ENCODE measurements around the gene NUCB1. TPM values are rescaled to one million over a fixed set of nuclear protein-coding genes. Genes with fewer than 3 reads are reported as not detected.

Gene NUCB1
- total and polyA plus RNA-seq, 2 donors: 42.3 to 119 TPM

DNA sequence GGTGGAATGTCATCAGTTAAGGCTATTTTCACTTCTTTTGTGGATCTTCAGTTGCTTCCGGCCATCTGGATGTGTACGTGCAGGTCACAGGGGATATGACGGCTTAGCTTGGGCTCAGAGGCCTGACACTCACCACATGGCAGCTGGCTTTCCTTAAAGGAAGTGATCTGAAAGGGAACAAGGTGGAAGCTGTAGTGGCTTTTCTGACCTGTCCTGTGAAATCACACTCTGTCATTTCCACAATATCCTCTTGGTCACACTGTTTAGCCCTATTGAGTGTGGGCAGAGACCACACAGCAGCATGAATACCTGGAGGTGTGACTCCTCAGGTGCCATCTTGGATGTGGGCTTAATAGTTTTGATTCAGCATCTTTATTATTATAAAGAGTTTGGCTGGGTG lies 50.0 kb downstream of the NUCB1 start:
- H3K4me1 ChIP-seq (ENCODE audit: control insufficient read depth in 2 of 2, insufficient read depth in 2 of 2, low read length in 2 of 2): peaks cover 6 to 8% of the 10 kb centered on the region in 2 donors
- H3K36me3 ChIP-seq (ENCODE audit: control insufficient read depth in 2 of 2, insufficient read depth in 2 of 2, low read length in 1 of 2): peaks cover 0 to 4% of the 10 kb centered on the region in 2 donors
- H3K9me3 ChIP-seq (ENCODE audit: control insufficient read depth in 2 of 2, insufficient read depth in 1 of 2, low read length in 1 of 2): peaks cover 1 to 24% of the 10 kb centered on the region in 2 donors
- H3K4me3 ChIP-seq (ENCODE audit: low read length in 2 of 2): no peak overlapping the region
- H3K27ac ChIP-seq (ENCODE audit: low read depth in 1 of 2, low read length in 1 of 2): no peak overlapping the region
- 81% methylated on average over 3 of the region's 3 CpGs for WGBS
- H3K27me3 ChIP-seq (ENCODE audit: control insufficient read depth in 2 of 2, insufficient read depth in 1 of 2, low read length in 1 of 2): no peaks in the 10 kb centered on the region
- DNase-seq (ENCODE audit: low read depth in 6 of 9, low spot score in 9 of 9): no peak

DNA sequence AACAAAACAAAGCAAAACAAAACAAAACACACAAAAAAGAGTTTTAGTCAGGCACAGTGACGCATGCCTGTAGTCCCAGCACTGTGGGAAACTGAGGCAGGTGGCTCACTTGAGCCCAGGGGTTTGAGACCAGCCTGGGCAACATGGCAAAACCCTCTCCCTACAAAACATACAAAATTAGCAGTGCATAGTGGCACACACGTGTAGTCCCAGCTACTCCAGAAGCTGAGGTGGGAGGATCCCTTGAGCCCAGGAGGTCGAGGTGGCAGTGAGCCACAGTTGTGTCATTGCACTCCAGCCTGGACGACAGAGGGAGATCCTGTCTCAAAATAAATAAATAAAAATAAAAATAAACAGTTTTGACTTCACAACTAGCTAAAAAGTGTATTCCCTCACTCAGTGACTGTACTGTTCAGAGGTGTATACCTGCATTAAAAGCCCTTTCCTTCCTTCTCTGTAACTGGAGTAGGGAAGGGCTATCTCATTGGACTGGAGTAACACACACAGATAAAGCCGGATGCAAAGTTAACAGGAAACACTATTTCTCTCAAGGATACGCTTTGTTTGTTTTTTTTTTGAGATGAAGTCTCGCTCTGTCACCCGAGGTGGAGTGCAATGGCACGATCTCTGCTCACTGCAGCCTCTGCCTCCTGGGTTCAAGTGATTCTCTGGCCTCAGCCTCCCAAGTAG lies 50.9 kb downstream of the NUCB1 start:
- H3K36me3 ChIP-seq (ENCODE audit: control insufficient read depth in 2 of 2, insufficient read depth in 2 of 2, low read length in 1 of 2): peaks cover 3 to 5% of the 10 kb centered on the region in 2 donors
- H3K4me1 ChIP-seq (ENCODE audit: control insufficient read depth in 2 of 2, insufficient read depth in 2 of 2, low read length in 2 of 2): peaks cover 13 to 17% of the 10 kb centered on the region in 2 donors
- no peaks in the 10 kb centered on the region for H3K27me3 ChIP-seq (ENCODE audit: control insufficient read depth in 2 of 2, insufficient read depth in 1 of 2, low read length in 1 of 2)
- DNase-seq (ENCODE audit: low read depth in 6 of 9, low spot score in 9 of 9): no peak
- H3K9me3 ChIP-seq (ENCODE audit: control insufficient read depth in 2 of 2, insufficient read depth in 1 of 2, low read length in 1 of 2): peaks cover 1 to 23% of the 10 kb centered on the region in 2 donors
- 85% methylated on average over 9 of the region's 9 CpGs for WGBS
- H3K27ac ChIP-seq (ENCODE audit: low read depth in 1 of 2, low read length in 1 of 2): no peak overlapping the region
- no peak overlapping the region for H3K4me3 ChIP-seq (ENCODE audit: low read length in 2 of 2)

DNA sequence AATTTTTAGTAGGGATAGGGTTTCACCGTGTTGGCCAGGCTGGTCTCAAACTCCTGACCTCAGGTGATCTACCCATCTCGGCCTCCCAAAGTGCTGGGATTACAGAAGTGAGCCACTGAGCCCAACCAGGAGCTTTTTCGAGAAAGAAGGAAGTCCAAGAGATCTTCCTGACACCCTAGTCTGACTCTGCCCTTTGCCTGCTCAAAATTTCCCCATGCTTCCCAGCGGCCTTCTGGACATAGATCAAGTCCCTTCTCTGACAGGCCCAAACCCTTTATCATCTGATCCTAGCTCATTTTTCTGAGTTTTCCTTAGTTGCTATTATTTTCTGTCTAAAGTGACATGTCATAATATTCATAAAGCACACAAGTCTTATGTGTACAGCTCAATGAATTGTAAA lies 53.0 kb downstream of the NUCB1 start:
- peaks cover 10 to 15% of the 10 kb centered on the region in 2 donors for H3K36me3 ChIP-seq (ENCODE audit: control insufficient read depth in 2 of 2, insufficient read depth in 2 of 2, low read length in 1 of 2)
- H3K4me3 ChIP-seq (ENCODE audit: low read length in 2 of 2): no peak overlapping the region
- H3K27ac ChIP-seq (ENCODE audit: low read depth in 1 of 2, low read length in 1 of 2): no peak overlapping the region
- H3K27me3 ChIP-seq (ENCODE audit: control insufficient read depth in 2 of 2, insufficient read depth in 1 of 2, low read length in 1 of 2): no peaks in the 10 kb centered on the region
- H3K4me1 ChIP-seq (ENCODE audit: control insufficient read depth in 2 of 2, insufficient read depth in 2 of 2, low read length in 2 of 2): peaks cover 17 to 20% of the 10 kb centered on the region in 2 donors
- peaks cover 0 to 2% of the 10 kb centered on the region in 2 donors for H3K9me3 ChIP-seq (ENCODE audit: control insufficient read depth in 2 of 2, insufficient read depth in 1 of 2, low read length in 1 of 2)
- DNase-seq (ENCODE audit: low read depth in 6 of 9, low spot score in 9 of 9): no peak
- WGBS: 90% methylated on average over 4 of the region's 4 CpGs

DNA sequence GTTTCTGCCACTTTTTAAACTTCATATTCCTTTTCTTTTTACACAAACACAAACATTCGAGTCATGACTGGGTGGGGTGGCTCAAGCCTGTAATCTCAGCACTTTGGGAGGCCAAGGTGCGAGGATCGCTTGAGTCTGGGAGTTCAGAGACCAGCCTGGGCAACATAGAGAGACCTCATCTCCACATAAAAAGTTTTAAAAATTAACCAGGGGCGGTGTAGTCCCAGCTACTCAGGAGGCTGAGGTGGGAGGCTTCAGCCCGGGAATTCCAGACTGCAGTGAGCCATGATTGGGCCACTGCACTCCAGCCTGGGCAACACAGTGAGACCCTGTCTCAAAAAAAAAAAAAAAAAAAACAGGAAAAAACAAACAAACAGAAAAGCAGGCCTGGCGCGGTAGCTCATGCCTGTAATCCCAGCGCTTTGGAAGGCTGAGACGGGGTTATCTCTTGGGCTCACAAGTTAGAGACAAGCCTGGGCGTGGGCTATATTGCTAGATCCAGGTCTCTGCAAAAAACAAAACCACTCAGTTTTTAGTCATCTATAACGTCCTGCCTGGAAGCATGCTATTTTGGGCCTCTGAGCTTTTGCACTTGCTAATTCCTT lies 54.0 kb downstream of the NUCB1 start:
- H3K4me1 ChIP-seq (ENCODE audit: control insufficient read depth in 2 of 2, insufficient read depth in 2 of 2, low read length in 2 of 2): peaks cover 17 to 20% of the 10 kb centered on the region in 2 donors
- no peaks in the 10 kb centered on the region for H3K27me3 ChIP-seq (ENCODE audit: control insufficient read depth in 2 of 2, insufficient read depth in 1 of 2, low read length in 1 of 2)
- H3K36me3 ChIP-seq (ENCODE audit: control insufficient read depth in 2 of 2, insufficient read depth in 2 of 2, low read length in 1 of 2): peaks cover 10 to 15% of the 10 kb centered on the region in 2 donors
- H3K4me3 ChIP-seq (ENCODE audit: low read length in 2 of 2): peak overlapping the region; percentile 83 to 96
- DNase-seq (ENCODE audit: low read depth in 6 of 9, low spot score in 9 of 9): no peak
- H3K9me3 ChIP-seq (ENCODE audit: control insufficient read depth in 2 of 2, insufficient read depth in 1 of 2, low read length in 1 of 2): no peaks in the 10 kb centered on the region
- 79% methylated on average over 11 of the region's 11 CpGs for WGBS
- peak overlapping the region; percentile 58 to 64 for H3K27ac ChIP-seq (ENCODE audit: low read depth in 1 of 2, low read length in 1 of 2)

DNA sequence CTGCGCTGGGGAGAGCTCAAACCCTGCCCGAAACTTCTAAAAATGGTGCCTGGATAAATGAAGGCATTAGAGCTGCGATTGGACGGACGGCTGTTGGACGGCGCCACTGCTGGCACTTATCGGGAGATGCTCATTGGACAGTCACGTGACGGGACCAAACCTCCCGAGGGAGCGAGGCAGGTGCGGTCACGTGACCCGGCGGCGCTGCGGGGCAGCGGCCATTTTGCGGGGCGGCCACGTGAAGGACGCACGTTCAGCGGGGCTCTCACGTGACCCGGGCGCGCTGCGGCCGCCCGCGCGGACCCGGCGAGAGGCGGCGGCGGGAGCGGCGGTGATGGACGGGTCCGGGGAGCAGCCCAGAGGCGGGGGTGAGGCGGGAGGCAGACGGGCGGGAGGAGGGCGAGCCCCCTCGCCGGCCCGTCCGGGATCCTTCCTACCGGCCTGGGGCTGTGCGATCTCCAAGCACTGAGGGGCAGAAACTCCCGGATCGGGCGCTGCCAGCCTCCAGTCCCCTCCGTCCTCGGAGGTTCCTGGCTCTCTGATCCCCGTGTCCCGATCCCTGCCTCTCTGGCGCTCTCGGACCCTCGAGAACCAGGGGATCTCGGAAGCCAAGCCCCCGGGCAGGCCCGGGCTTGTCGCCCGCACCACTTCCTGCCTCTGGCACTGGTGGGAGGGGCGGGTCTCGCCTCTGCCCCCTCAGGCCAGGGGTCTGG lies 54.6 kb downstream of the NUCB1 start, which contains the start of gene BAX:
TSS of gene BAX (plus strand) at position 281 of the 713 bp plus-strand sequence. CDS start at position 335, 54 bp downstream.
- Histone ChIP-seq H3K4me1 (ENCODE audit: control insufficient read depth in 2 of 2, insufficient read depth in 2 of 2, low read length in 2 of 2) (peaks cover 20 to 21% of the 10 kb centered on the region in 2 donors), H3K36me3 (ENCODE audit: control insufficient read depth in 2 of 2, insufficient read depth in 2 of 2, low read length in 1 of 2) (peaks cover 10 to 15% of the 10 kb centered on the region in 2 donors), H3K27ac (ENCODE audit: low read depth in 1 of 2, low read length in 1 of 2) (peak within 1 kb of the TSS; percentile 64 to 86), H3K9me3 (ENCODE audit: control insufficient read depth in 2 of 2, insufficient read depth in 1 of 2, low read length in 1 of 2) (no peaks in the 10 kb centered on the region), H3K4me3 (ENCODE audit: low read length in 2 of 2) (peak within 1 kb of the TSS; percentile 83 to 96), H3K27me3 (ENCODE audit: control insufficient read depth in 2 of 2, insufficient read depth in 1 of 2, low read length in 1 of 2) (no peaks in the 10 kb centered on the region)
- peak; percentile 63 to 91 (median 82) for DNase-seq (ENCODE audit: low read depth in 6 of 9, low spot score in 9 of 9)
- WGBS: under 1% methylated on average over 71 of the region's 71 CpGs

DNA sequence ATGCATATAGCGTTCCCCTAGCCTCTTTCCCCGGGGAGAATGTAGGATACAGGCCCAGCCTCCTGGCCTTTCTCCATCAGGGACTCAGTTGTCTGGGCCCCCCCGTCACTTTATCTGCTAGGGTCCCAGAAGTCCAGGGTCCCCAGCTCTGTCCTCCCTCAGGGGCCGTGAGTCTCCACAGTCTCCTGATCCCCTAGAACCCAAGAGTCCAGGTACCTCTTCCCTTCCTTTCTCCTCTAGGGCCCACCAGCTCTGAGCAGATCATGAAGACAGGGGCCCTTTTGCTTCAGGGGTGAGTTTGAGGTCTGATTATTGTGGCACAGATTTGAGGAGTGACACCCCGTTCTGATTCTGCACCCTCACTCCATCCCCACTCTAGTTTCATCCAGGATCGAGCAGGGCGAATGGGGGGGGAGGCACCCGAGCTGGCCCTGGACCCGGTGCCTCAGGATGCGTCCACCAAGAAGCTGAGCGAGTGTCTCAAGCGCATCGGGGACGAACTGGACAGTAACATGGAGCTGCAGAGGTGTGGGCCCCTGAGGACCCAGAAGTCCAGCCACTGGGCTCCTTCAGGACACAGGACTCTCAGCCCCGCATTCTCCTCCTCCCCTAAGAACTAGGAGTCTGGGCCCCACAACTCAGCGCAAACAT lies 55.3 kb downstream of the NUCB1 start:
- Histone ChIP-seq H3K4me3 (ENCODE audit: low read length in 2 of 2) (peak overlapping the region; percentile 83 to 96), H3K27ac (ENCODE audit: low read depth in 1 of 2, low read length in 1 of 2) (peak overlapping the region in 1 of 2 donors; percentile 86), H3K36me3 (ENCODE audit: control insufficient read depth in 2 of 2, insufficient read depth in 2 of 2, low read length in 1 of 2) (peaks cover 10 to 15% of the 10 kb centered on the region in 2 donors), H3K27me3 (ENCODE audit: control insufficient read depth in 2 of 2, insufficient read depth in 1 of 2, low read length in 1 of 2) (no peaks in the 10 kb centered on the region), H3K4me1 (ENCODE audit: control insufficient read depth in 2 of 2, insufficient read depth in 2 of 2, low read length in 2 of 2) (peaks cover 22 to 25% of the 10 kb centered on the region in 2 donors), H3K9me3 (ENCODE audit: control insufficient read depth in 2 of 2, insufficient read depth in 1 of 2, low read length in 1 of 2) (no peaks in the 10 kb centered on the region)
- WGBS: 69% methylated on average over 16 of the region's 16 CpGs
- no peak for DNase-seq (ENCODE audit: low read depth in 6 of 9, low spot score in 9 of 9)

DNA sequence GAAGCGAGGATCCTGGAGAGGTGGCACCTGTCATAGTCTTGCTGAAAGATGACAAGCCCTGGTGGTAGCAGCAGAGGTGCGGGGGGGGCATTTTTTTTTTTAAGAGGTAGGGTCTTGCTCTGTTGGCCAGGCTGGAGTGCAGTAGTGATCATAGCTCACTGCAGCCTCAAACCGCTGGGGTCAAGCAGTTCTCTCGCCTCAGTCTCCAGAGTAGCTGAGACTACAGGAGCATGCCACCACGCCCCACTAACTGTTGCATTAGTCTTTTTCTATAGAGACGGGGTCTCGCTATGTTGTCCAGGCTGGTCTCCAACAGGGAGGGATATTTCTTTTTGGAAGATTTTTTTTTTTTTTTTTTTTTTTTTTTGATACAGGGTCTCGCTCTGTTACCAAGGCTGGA lies 57.9 kb downstream of the NUCB1 start:
- peaks cover 13 to 21% of the 10 kb centered on the region in 2 donors for H3K36me3 ChIP-seq (ENCODE audit: control insufficient read depth in 2 of 2, insufficient read depth in 2 of 2, low read length in 1 of 2)
- no peak overlapping the region for H3K27ac ChIP-seq (ENCODE audit: low read depth in 1 of 2, low read length in 1 of 2)
- H3K4me1 ChIP-seq (ENCODE audit: control insufficient read depth in 2 of 2, insufficient read depth in 2 of 2, low read length in 2 of 2): peaks cover 27 to 39% of the 10 kb centered on the region in 2 donors
- H3K4me3 ChIP-seq (ENCODE audit: low read length in 2 of 2): no peak overlapping the region
- H3K27me3 ChIP-seq (ENCODE audit: control insufficient read depth in 2 of 2, insufficient read depth in 1 of 2, low read length in 1 of 2): no peaks in the 10 kb centered on the region
- no peaks in the 10 kb centered on the region for H3K9me3 ChIP-seq (ENCODE audit: control insufficient read depth in 2 of 2, insufficient read depth in 1 of 2, low read length in 1 of 2)
- 98% methylated on average over 8 of the region's 8 CpGs for WGBS
- DNase-seq (ENCODE audit: low read depth in 6 of 9, low spot score in 9 of 9): no peak

DNA sequence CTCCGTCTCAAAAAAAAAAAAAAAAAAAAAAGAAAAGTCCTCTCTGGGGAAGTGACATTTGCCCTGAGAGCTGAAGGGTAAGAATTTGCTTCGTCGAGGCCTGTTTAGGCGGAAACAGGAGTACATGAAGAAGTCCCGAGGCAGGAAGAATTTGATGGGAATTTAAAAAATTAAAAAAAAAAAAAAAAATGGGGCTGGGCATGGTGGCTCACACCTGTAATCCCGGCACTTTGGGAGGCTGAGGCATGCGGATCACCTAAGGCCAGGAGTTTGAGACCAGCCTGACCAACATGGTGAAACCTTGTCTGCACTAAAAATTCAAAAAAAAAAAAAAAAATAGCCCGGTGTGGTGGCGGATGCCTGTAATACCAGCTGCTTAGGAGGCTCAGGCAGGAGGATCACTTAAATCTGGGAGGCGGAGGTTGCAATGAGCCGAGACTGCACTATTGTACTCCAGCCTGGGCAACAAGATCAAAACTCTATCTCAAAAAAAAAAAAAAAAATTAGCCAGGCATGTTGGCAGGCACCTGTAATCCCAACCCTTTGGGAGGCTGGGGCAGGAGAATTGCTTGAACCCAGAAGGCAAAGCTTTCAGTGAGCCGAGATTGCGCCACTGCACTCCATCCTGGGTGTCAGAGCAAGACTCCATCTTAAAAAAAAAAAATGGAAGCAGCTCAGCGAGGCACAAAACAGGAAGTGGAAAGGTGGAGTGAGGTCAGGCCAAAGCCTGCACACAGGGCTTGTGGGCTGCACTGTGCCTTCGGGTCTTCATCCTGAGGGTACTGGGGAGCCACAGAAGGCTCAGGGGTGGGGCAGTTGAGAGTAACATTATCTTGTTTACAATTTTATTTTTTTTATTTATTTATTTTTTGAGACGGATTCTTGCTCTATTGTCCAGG lies 59.5 kb downstream of the NUCB1 start:
- peak overlapping the region in 1 of 2 donors; percentile 46 for H3K27ac ChIP-seq (ENCODE audit: low read depth in 1 of 2, low read length in 1 of 2)
- 82% methylated on average over 16 of the region's 16 CpGs for WGBS
- peaks cover 13 to 21% of the 10 kb centered on the region in 2 donors for H3K36me3 ChIP-seq (ENCODE audit: control insufficient read depth in 2 of 2, insufficient read depth in 2 of 2, low read length in 1 of 2)
- H3K9me3 ChIP-seq (ENCODE audit: control insufficient read depth in 2 of 2, insufficient read depth in 1 of 2, low read length in 1 of 2): no peaks in the 10 kb centered on the region
- DNase-seq (ENCODE audit: low read depth in 6 of 9, low spot score in 9 of 9): peak in 1 of 9 donors; percentile 31
- H3K4me3 ChIP-seq (ENCODE audit: low read length in 2 of 2): no peak overlapping the region
- no peaks in the 10 kb centered on the region for H3K27me3 ChIP-seq (ENCODE audit: control insufficient read depth in 2 of 2, insufficient read depth in 1 of 2, low read length in 1 of 2)
- H3K4me1 ChIP-seq (ENCODE audit: control insufficient read depth in 2 of 2, insufficient read depth in 2 of 2, low read length in 2 of 2): peaks cover 36 to 47% of the 10 kb centered on the region in 2 donors
